Activated T-helper 1 cell treated with anti-CD3 and anti-CD28 coated beads, Interleukin-12 subunit alpha, Interleukin-12 subunit beta, Interleukin-2, Interleukin-4 antibody, amounts not matched to agents 30 ng/mL and 10 ng/mL and 1 ng/mL, durations not matched to agents 14 hours and 24 hours and 36 hours (primary cell): ENCODE measurements around the gene CD47. TPM values are rescaled to one million over a fixed set of nuclear protein-coding genes. Genes with fewer than 3 reads are reported as not detected.
A peak's percentile ranks its signal among the peaks of the same experiment; 100 is the strongest.

Source experiments
- DNase-seq: peaks from one replicate; pipeline ENCODE4 v3.0.0; 2021; ENCODE audit warnings: low spot score
- H3K27ac Mint-ChIP-seq: one replicate; pipeline ENCODE4 v1.8.0; 2021; ENCODE audit warnings: mild to moderate bottlenecking, mixed read lengths
- H3K27me3 Mint-ChIP-seq: one replicate; pipeline ENCODE4 v1.8.0; 2022; ENCODE audit warnings: mild to moderate bottlenecking, moderate library complexity, mixed read lengths; ENCODE audit not compliant: insufficient read depth
- H3K36me3 Mint-ChIP-seq: one replicate; pipeline ENCODE4 v1.8.0; 2021; ENCODE audit warnings: low read depth, mixed read lengths
- H3K4me1 Mint-ChIP-seq: one replicate; pipeline ENCODE4 v1.8.0; 2021; ENCODE audit warnings: low read depth, mixed read lengths
- H3K4me3 Mint-ChIP-seq: one replicate; pipeline ENCODE4 v1.8.0; 2021; ENCODE audit warnings: mild to moderate bottlenecking, moderate library complexity, mixed read lengths
- H3K9me3 Mint-ChIP-seq: one replicate; pipeline ENCODE4 v1.8.0; 2021; ENCODE audit warnings: mixed read lengths
- intact Hi-C: fragments of 100-400 bp; cut with micrococcal nuclease; formaldehyde crosslinking; loops from one replicate; pipeline ENCODE4 v1.15.1; 2024
- total RNA-seq: library from RNA; stranded (reverse); gene quantifications from 2 replicates; pipeline ENCODE4 v1.2.3, GENCODE V29; 2022

The CD47 gene
- 98.3 and 105 TPM in 2 replicates for total RNA-seq

DNA sequence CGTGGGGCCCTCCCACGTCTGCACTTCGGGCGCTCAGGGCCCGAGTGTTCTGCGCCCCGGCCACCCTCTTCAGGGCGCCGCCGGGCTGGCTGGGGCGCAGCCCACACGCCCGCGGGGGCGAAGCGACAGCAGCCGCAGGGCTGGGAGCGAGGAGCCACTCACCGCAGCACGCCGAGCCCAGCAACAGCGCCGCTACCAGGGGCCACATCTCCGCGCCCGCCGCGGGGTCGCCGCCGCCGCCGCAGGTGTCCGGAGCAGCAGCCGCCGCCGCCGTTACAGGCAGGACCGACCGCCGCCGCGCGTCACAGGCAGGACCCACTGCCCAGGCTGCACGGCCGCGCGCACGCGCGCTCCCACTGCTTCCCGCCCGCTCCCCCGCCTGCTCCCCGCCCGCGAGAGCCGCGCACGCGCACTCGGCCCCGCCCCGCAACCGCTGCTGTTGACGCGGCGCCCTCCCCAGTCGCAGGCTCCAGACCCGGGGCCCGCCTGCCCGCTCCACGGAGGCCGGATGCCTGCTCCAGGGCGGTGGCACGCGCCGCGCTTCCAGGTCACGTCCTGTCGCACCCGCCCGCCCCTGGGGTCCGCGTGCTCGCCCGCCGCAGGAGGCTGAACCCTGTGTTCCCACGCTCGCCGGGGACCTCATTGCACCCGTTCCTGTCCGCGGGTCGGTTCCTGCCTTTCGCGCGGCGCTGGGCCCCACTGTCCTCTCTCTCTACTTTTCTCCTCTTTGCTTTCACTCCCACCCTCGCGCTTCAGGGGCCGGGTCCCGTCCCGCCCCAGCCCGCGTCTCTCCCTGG is at the start of gene CD47:
TSS of gene CD47 (minus strand) at position 331 of the 797 bp plus-strand sequence. CDS start at position 208, 123 bp downstream.
- Mint-ChIP-seq H3K9me3 (peaks cover 5% of the 10 kb centered on the region), H3K36me3 (peaks cover 3% of the 10 kb centered on the region), H3K27ac (peak within 1 kb of the TSS; percentile 99), H3K27me3 (peaks cover 7% of the 10 kb centered on the region), H3K4me1 (peaks cover 23% of the 10 kb centered on the region), H3K4me3 (peak within 1 kb of the TSS; percentile 95)
- intact Hi-C loops: loop anchor here (1.0 to 2.0 kb wide), 5 partner anchors 9 to 498 kb away; partner anchors contain the start of genes CIP2A and DZIP3
- DNase-seq: peak; percentile 93

DNA sequence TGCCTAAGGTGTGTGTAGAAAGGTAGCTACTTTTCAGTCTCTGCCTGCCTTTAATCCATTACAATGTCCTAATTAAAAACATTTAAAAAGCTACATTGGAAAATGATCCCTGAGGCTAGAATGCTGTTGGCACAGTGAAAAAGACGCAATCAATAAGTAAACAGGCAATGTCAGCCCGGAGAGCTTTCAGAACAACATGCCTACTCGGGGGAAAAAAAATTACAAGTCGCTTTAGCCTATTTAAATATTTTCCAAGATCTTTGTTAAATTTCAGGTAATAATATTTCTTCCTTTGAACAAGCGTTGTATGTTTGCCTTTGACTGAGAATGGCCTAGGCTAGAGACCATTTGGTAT is 46.6 kb upstream of the CD47 start:
- no peaks in the 10 kb centered on the region for H3K27me3 Mint-ChIP-seq
- H3K9me3 Mint-ChIP-seq: peaks cover 4% of the 10 kb centered on the region
- no peak overlapping the region for H3K27ac Mint-ChIP-seq
- H3K36me3 Mint-ChIP-seq: peaks cover 66% of the 10 kb centered on the region
- H3K4me1 Mint-ChIP-seq: peaks cover 40% of the 10 kb centered on the region
- intact Hi-C loops: no loop called here
- no peak overlapping the region for H3K4me3 Mint-ChIP-seq
- DNase-seq: no peak

DNA sequence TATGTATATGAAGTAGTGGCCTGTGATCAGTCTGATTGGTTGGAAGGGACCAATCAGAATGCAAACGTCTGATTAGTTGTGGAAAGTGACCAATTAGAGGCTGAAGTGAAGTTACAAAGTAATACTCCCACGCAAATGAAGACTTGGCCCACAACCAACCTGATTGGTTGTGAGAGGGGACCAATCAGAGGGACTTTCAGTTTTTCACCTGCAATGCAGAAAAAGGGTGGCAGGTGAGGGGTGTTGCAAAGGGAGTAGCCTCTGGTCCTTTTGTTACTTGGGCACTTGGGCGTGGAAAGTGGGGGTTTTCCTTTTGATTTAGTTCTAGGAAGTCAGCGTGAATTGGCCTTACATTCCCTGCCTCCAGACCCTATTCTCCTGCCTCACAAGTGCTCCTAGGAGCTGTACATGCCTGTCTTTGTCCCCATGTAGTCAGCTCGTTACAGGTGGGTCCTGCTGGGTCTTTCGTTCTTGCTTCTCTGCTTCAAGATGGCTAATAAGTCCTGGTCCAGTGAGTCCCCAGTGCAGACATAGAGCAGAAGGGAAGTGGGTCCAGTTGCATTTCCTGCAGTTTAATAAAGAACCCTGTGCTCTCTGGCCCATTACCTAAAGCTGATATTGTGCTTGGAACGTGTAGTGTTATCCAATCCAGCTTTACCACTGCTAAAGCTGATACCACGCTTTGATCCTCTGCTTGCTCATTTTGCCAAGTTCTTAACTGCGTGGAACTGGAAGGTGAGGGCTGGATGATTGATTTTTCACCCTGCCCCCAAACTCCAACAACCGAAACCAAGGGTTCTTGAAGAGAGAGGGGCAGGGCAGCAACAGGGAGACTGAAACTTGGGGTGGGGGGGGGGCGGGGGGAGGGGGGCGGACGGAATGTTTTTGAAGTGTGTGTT is 46.0 kb upstream of the CD47 start:
- peaks cover 69% of the 10 kb centered on the region for H3K36me3 Mint-ChIP-seq
- H3K9me3 Mint-ChIP-seq: peaks cover 4% of the 10 kb centered on the region
- DNase-seq: no peak
- intact Hi-C loops: no loop called here
- no peak overlapping the region for H3K4me3 Mint-ChIP-seq
- no peaks in the 10 kb centered on the region for H3K27me3 Mint-ChIP-seq
- H3K4me1 Mint-ChIP-seq: peaks cover 47% of the 10 kb centered on the region
- H3K27ac Mint-ChIP-seq: peak overlapping the region; percentile 36

DNA sequence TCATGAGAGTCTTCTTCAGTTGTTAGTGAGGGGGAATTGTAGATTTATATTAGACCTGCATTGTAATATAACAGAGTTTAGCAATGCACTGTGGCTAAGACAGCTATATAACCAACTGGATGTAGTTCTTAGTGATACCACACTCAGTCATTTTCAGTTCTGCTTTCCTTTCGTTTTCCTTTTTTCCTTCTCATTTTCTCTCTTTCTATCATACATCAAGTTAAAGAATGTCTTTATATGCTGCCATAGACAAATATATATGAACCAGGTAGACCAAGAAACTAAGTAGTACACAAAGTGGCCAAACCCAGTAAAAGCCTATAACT is 43.7 kb upstream of the CD47 start:
- no peak for DNase-seq
- peak overlapping the region; percentile 10 for H3K4me3 Mint-ChIP-seq
- peaks cover 4% of the 10 kb centered on the region for H3K9me3 Mint-ChIP-seq
- intact Hi-C loops: loop anchor here (1.0 to 5.0 kb wide), 5 partner anchors 10 to 453 kb away; partner anchors contain the start of genes CIP2A, DZIP3 and IFT57
- H3K36me3 Mint-ChIP-seq: peaks cover 71% of the 10 kb centered on the region
- H3K4me1 Mint-ChIP-seq: peaks cover 67% of the 10 kb centered on the region
- H3K27ac Mint-ChIP-seq: peak overlapping the region; percentile 96
- no peaks in the 10 kb centered on the region for H3K27me3 Mint-ChIP-seq

DNA sequence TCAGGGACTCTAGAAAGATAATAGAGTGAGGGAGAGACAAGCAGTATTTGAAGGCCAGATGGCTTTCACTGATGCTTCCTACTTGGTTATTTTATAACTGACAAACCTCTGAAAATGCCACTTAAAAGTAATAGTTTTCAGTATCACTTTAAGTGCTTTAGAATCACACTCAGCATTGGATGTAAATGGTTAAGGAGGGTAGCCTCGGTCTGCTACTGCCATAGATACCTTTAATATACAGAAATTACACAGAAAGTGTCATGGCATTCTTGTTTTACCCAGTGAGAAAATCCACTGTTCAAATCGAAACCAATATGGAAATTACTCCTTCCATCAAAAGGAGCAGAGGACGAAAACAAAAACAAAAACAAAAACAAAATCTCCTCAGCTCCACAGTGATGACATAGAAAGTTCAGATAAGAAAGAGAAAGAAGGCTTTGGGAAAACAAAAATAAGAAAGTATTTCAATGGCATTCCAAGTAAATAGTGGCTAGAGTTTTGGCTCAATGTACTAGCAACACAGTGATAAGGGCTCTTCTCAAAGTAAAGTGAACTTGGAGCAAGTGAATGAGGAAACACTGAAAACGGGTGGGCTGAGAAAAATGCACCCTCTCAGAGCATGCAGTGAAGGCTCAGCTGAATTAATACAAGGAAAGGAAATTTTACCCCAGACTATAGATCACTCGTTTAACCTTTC is 43.2 kb upstream of the CD47 start:
- H3K9me3 Mint-ChIP-seq: peaks cover 4% of the 10 kb centered on the region
- peak overlapping the region; percentile 74 for H3K4me3 Mint-ChIP-seq
- intact Hi-C loops: loop anchor here (1.0 to 5.0 kb wide), 5 partner anchors 10 to 453 kb away; partner anchors contain the start of genes CIP2A, DZIP3 and IFT57
- H3K27ac Mint-ChIP-seq: peak overlapping the region; percentile 96
- H3K36me3 Mint-ChIP-seq: peaks cover 73% of the 10 kb centered on the region
- no peaks in the 10 kb centered on the region for H3K27me3 Mint-ChIP-seq
- H3K4me1 Mint-ChIP-seq: peaks cover 72% of the 10 kb centered on the region
- no peak for DNase-seq

DNA sequence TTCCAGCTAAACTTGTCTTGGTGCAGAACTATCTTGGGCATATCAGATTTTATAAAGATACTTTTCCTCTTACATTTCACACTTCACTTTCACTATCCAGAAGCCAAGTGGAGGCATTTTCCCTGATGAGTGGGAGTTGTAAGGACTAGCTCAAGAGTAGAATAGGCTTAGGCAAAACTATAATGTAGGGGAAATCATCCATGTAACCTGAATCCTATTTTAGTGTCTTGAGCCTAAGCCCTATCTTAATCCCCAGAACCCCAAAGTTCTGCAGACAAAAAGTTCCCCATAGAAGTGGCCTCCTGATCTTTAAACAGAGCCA is 42.2 kb upstream of the CD47 start:
- peaks cover 82% of the 10 kb centered on the region for H3K4me1 Mint-ChIP-seq
- H3K9me3 Mint-ChIP-seq: peaks cover 11% of the 10 kb centered on the region
- H3K27me3 Mint-ChIP-seq: no peaks in the 10 kb centered on the region
- H3K4me3 Mint-ChIP-seq: peak overlapping the region; percentile 60
- peak overlapping the region; percentile 36 for H3K27ac Mint-ChIP-seq
- no peak for DNase-seq
- intact Hi-C loops: loop anchor here (5.0 kb wide), 1 partner anchor 454 kb away; the partner anchor contains the start of genes CIP2A and DZIP3
- H3K36me3 Mint-ChIP-seq: peaks cover 77% of the 10 kb centered on the region

DNA sequence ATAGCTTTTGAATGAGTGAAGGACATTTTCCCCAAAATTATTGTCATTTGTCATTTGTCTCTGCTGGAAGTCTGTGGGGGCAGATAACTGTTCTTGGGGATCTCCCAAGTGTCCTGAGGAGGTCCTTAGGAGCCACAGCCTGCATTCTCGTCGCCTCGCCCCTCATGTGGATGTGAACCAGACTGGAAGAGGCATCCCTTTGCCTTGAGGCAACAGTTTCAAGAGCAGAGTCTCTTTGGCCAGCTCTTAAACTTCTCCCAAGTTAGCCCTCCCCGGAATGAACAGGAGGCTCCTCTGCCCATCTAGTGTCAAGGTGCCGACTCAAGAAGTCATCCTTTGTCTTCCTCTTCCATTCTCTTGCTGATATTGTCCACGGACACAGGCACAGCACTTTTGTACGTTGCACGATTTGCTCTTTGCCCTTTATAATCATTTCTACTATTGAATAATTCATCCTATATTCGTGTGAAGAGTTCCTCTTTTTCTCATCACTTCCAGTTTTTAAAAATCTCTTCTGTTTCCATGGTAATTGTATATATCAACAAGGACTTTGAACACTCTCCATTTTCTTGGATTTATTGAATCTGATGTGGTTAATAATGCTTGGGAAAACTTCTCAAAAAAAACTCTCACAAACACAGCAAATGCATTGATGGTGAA is 40.8 kb upstream of the CD47 start:
- Mint-ChIP-seq H3K36me3 (peaks cover 70% of the 10 kb centered on the region), H3K9me3 (peaks cover 15% of the 10 kb centered on the region), H3K4me3 (peak overlapping the region; percentile 24), H3K27ac (peak overlapping the region; percentile 72), H3K27me3 (no peaks in the 10 kb centered on the region), H3K4me1 (peaks cover 90% of the 10 kb centered on the region)
- intact Hi-C loops: loop anchor here (5.0 kb wide), 1 partner anchor 456 kb away; the partner anchor contains the start of genes CIP2A and DZIP3
- DNase-seq: no peak

DNA sequence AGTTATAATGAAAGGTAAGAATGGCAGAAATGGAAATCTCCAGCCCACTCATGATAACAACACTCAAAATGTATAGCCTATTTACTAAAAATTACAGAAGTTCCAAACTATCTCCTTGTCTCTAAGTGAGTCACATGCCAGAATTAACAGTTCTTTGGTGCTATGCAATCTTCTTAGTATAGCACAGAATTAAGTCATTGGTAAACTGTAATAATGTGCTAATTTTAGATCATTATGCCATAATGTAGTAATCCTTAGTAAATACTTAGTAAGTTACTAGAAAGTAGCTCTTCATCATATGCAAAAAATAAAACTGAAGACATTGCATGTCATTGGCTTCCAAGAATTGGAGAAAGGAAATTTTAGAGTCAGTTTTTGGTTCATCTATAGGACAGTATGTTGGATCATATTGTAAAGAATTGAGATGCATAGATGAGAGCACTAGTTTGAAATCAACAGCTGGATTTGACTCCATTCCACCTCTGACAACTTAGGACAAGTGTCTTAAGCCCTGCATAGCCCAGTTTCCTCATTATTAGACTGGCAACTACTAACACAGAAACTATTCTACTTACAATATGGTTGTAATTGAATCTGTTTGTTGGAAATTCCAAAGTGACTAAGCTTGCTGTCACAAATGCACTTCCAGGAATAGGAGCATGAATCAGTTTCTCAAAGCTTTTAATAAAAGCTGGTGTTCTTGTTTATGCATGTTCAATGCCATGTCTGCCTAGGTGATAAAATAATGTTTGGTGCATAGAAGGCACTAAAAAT is 40.1 kb upstream of the CD47 start:
- intact Hi-C loops: loop anchor here (5.0 kb wide), 1 partner anchor 456 kb away; the partner anchor contains the start of genes CIP2A and DZIP3
- Mint-ChIP-seq H3K27me3 (no peaks in the 10 kb centered on the region), H3K4me1 (peaks cover 90% of the 10 kb centered on the region), H3K4me3 (peak overlapping the region; percentile 24), H3K9me3 (peaks cover 11% of the 10 kb centered on the region), H3K27ac (peak overlapping the region; percentile 72), H3K36me3 (peaks cover 65% of the 10 kb centered on the region)
- no peak for DNase-seq

DNA sequence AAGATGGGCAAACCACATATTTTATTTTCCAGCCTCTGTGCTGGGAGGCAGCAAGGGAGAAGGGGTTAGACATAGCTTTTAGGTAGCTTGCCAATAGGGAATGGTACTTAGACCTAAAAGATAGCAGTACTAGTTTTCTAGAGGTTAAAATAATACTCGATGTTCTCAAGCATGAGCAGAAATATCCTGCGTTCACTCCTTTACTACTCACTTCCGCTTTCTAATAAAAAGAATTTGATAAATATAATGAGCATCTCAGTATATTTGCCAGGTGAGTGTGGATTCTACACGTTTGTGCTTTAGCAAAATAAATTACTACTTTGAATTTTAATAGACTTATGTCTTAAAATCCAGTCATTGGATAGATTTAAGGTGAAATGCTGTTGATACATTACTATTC is 39.4 kb upstream of the CD47 start:
- Mint-ChIP-seq H3K36me3 (peaks cover 65% of the 10 kb centered on the region), H3K9me3 (peaks cover 11% of the 10 kb centered on the region), H3K27me3 (no peaks in the 10 kb centered on the region), H3K27ac (peak overlapping the region; percentile 5), H3K4me3 (peak overlapping the region; percentile 32), H3K4me1 (peaks cover 90% of the 10 kb centered on the region)
- no peak for DNase-seq
- intact Hi-C loops: loop anchor here (5.0 kb wide), 1 partner anchor 457 kb away; the partner anchor contains the start of genes CIP2A and DZIP3

DNA sequence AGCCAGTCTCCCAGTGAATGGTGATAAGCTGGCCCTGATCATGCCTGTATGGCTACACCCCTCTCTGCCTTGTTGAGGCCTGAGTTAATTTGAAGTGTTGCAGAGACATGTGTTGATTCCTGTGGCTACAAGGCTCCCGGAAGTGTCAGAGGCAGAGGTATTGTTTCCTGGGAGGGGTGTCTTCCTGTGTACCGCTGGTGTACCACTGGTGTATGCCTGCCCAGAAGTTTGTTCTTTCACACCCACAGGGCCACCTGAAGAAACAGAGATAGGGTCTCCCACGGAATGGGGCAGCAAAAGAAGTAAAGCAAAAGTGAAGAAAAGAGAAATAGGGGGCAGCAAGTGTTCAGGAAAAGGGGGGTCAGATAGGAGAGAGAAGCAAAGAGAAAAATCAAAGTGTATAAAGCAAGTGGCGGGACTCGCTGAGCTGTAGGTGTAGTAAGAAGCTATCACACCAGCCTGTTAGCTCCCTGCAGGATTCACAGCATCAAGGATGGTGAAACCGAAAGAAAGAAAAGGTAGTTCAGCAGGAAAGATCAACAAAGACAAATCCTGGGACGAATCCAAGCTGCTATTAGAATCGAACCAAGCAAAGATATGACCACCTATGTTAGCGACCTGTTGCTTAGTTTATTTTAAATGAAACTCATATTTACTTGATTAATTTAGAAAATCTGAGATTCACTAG is 36.6 kb upstream of the CD47 start:
- Mint-ChIP-seq H3K27ac (peak overlapping the region; percentile 95), H3K36me3 (peaks cover 45% of the 10 kb centered on the region), H3K4me1 (peaks cover 84% of the 10 kb centered on the region), H3K9me3 (peaks cover 11% of the 10 kb centered on the region), H3K27me3 (no peaks in the 10 kb centered on the region), H3K4me3 (peak overlapping the region; percentile 87)
- peak; percentile 60 for DNase-seq
- intact Hi-C loops: loop anchor here (5.0 to 10.0 kb wide), 2 partner anchors 80 to 603 kb away; partner anchors contain the start of gene BBX

DNA sequence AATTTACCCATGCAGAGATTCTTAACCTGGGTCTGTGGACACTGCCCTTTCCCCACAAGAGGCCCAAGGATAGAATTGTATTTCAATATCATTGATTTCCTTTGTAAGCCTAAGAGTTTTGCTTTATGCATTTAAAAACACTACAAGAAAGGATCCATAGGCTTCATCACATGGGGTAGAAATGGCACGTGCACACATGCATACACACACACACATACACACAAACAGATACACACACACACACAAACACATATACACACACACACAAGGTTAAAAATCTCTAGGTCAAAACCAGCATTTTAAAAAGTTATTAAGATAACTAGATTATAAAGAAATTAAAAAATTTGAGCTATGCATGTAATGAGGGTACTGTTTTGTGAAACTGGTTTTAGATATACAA is 35.5 kb upstream of the CD47 start:
- peak overlapping the region; percentile 96 for H3K27ac Mint-ChIP-seq
- peaks cover 2% of the 10 kb centered on the region for H3K27me3 Mint-ChIP-seq
- DNase-seq: no peak
- H3K4me1 Mint-ChIP-seq: peaks cover 74% of the 10 kb centered on the region
- H3K4me3 Mint-ChIP-seq: peak overlapping the region; percentile 89
- H3K9me3 Mint-ChIP-seq: peaks cover 11% of the 10 kb centered on the region
- intact Hi-C loops: loop anchor here (5.0 to 10.0 kb wide), 2 partner anchors 79 to 602 kb away; partner anchors contain the start of gene BBX
- H3K36me3 Mint-ChIP-seq: peaks cover 34% of the 10 kb centered on the region
